Upper lobe of left lung (tissue), 6 donors: ENCODE data around the gene FCRLA. TPM values are rescaled to one million over a fixed set of nuclear protein-coding genes. Genes with fewer than 3 reads are reported as not detected.

ENCODE experiments used
- ATAC-seq, 2 donors: fragments of 200-7000 bp; cut with Tn5 transposase; one replicate each; pipeline ENCODE4 v1.9.1; 2022; ENCODE audit warnings: mild to moderate bottlenecking in 2 of 2, moderate library complexity in 2 of 2; ENCODE audit not compliant: low FRiP score in 2 of 2
- DNase-seq, 2 donors: peaks; one replicate each; pipeline ENCODE4 v3.0.0-alpha.2; 2019 to 2020
- H3K27ac ChIP-seq, 4 donors: fragments of 200-600 bp; sonication (generic); one replicate each; pipeline ENCODE4 v1.5.1; 2016 to 2019
- H3K27me3 ChIP-seq, 4 donors: fragments of 200-600 bp; sonication (generic); one replicate each; pipeline ENCODE4 v1.5.1; 2017 to 2019
- H3K36me3 ChIP-seq, 4 donors: fragments of 200-600 bp; sonication (generic); one replicate each; pipeline ENCODE4 v1.5.1; 2016 to 2019
- H3K4me1 ChIP-seq, 4 donors: fragments of 200-600 bp; sonication (generic); one replicate each; pipeline ENCODE4 v1.5.1; 2018 to 2019
- H3K4me3 ChIP-seq, 4 donors: fragments of 200-600 bp; sonication (generic); one replicate each; pipeline ENCODE4 v1.5.1; 2017 to 2019; ENCODE audit warnings: mild to moderate bottlenecking in 2 of 4, moderate library complexity in 1 of 4
- H3K9me3 ChIP-seq, 4 donors: fragments of 200-600 bp; sonication (generic); one replicate each; pipeline ENCODE4 v1.5.1; 2018 to 2019
- CTCF ChIP-seq, 6 experiments: fragments of 450-650 bp in 4 of 6; fragments of 200-600 bp in 2 of 6; sonication (generic) in 2 of 6; IDR thresholded peaks; one replicate each; pipeline ENCODE4 v1.5.1; 2016 to 2019; ENCODE audit warnings: antibody characterized with exemption in 6 of 6
- EP300 ChIP-seq, 4 donors: sonication (generic); formaldehyde crosslinking; IDR thresholded peaks; one replicate each; pipeline ENCODE4 v1.5.1; 2017; ENCODE audit warnings: antibody characterized with exemption in 4 of 4, control low read depth in 2 of 4
- POLR2A ChIP-seq, 4 donors: fragments of 450-650 bp; IDR thresholded peaks; one replicate each; pipeline ENCODE4 v1.5.1; 2016 to 2017; ENCODE audit warnings: antibody characterized with exemption in 4 of 4, mild to moderate bottlenecking in 2 of 4
- POLR2AphosphoS5 ChIP-seq, 2 donors: sonication (generic); formaldehyde crosslinking; IDR thresholded peaks; one replicate each; pipeline ENCODE4 v1.5.1; 2017; ENCODE audit warnings: antibody characterized with exemption in 2 of 2
- WGBS, 2 donors: methylation state at CpG; one replicate each; pipeline ENCODE4 v1.1.5; 2017 to 2018; 5-methylcytosine and 5-hydroxymethylcytosine counted together
- total RNA-seq, 6 donors: library from RNA; depleted of rRNA in 4 of 6; stranded (reverse); fragments of >200 nt in 4 of 6; gene quantifications; one replicate each; pipeline versions ENCODE4 v1.1.0 to v1.2.1, GENCODE V29; 2016 to 2021
- donor health status: DM: no; HTN: no; CAD: no; lungs with moderate emphysema.
- donor health status: DM: no; HTN: yes; CAD: no; lungs with severe emphysema.

Gene FCRLA
- total RNA-seq, 6 donors from 2014 or later = 0.52 to 1.2 (median 1.0) TPM; not detected in 3

DNA sequence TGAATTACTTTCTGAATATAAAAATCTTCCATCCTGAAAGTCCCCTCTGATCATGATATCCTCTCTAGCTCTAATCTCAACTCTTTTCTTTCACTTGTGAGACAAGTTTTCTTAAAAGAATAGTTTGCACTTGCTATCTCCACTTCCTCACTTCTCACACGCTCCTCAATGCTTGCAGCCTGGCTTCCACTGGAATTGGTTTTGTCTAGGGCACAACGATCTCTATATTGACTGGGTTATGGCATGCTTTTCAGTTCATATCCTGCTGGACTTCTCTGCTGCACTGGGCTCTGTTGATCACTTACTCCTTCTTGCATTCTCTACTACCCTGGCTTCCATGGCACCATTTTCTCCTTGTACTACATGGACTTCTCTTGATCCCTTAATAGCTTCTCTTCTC is 474 bp downstream of the FCRLA start:
- Histone ChIP-seq H3K9me3 (no peaks in the 10 kb centered on the region), H3K36me3 (no peaks in the 10 kb centered on the region), H3K4me3 (no peak overlapping the region), H3K27me3 (no peaks in the 10 kb centered on the region), H3K27ac (no peak overlapping the region), H3K4me1 (no peaks in the 10 kb centered on the region)
- no peak for DNase-seq
- no peak for TF ChIP-seq POLR2AphosphoS5 (IDR thresholded peaks at IDR 0.05)
- 89 to 94% methylated on average over 2 of the region's 2 CpGs for WGBS, 2 donors
- ATAC-seq = no peak

GRCh38 chr1:161709373-161709772 is 2.3 kb downstream of the FCRLA start:
- H3K36me3 ChIP-seq = no peaks in the 10 kb centered on the region
- DNase-seq (no peak), ATAC-seq (no peak)
- WGBS, 2 donors = 81 to 84% methylated on average over 4 of the region's 4 CpGs
- no peaks in the 10 kb centered on the region for H3K9me3 ChIP-seq
- H3K27ac ChIP-seq = no peak overlapping the region
- no peaks in the 10 kb centered on the region for H3K27me3 ChIP-seq
- H3K4me3 ChIP-seq = no peak overlapping the region
- H3K4me1 ChIP-seq = no peaks in the 10 kb centered on the region
- TF ChIP-seq EP300 (IDR thresholded peaks at IDR 0.05) (no peak), POLR2AphosphoS5 (IDR thresholded peaks at IDR 0.05) (no peak), CTCF (IDR thresholded peaks at IDR 0.05) (no peak), POLR2A (IDR thresholded peaks at IDR 0.05) (no peak)

GRCh38 chr1:161710560-161710959 is 3.5 kb downstream of the FCRLA start:
- Histone ChIP-seq H3K27me3 (no peaks in the 10 kb centered on the region), H3K27ac (no peak overlapping the region), H3K36me3 (no peaks in the 10 kb centered on the region), H3K4me1 (no peaks in the 10 kb centered on the region), H3K9me3 (no peaks in the 10 kb centered on the region), H3K4me3 (no peak overlapping the region)
- no peak for TF ChIP-seq EP300 (IDR thresholded peaks at IDR 0.05)
- no peak for TF ChIP-seq POLR2A (IDR thresholded peaks at IDR 0.05)
- no peak for TF ChIP-seq POLR2AphosphoS5 (IDR thresholded peaks at IDR 0.05)
- TF ChIP-seq CTCF (IDR thresholded peaks at IDR 0.05) = no peak
- WGBS, 2 donors = 88 to 90% methylated on average over 4 of the region's 4 CpGs
- ATAC-seq = no peak
- no peak for DNase-seq

DNA sequence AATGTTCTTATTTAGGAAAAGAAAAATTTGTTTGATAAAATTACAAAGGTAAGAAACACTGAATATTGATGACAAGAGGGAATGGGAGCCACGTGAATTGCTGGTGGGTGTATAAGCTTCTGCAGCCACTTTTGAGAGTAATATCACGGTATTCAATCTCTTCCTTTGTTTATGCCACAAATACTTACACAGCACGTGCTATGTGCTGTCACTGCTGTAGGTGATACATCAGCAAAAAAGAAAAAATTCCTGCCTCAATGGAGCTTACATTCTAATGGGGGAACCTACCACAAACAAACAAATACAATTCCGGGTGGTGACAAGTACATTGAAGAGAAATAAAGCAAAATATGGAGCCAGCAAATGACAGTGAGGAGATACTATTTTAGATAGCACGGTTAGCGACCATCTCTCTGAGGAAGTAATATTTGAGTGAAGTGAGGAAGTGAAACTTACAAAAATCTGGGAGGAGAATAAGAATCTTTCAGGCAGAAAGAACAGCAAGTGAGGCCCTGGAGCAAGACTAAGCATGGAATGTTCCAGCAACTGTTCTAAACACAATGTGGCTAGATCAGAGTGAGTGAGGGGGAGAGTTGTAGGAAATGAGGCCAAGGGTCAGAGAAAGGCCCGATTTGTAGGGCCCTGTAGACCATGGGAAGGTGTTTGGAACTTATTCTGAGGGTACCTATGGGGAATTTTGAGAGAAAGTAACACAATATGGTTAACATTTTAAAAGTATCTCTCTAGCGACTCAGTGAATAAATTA is 11.7 kb downstream of the FCRLA start:
- no peak for TF ChIP-seq POLR2AphosphoS5 (IDR thresholded peaks at IDR 0.05)
- TF ChIP-seq POLR2A (IDR thresholded peaks at IDR 0.05) = no peak
- TF ChIP-seq CTCF (IDR thresholded peaks at IDR 0.05) = no peak
- no peaks in the 10 kb centered on the region for H3K36me3 ChIP-seq
- ATAC-seq (no peak), DNase-seq (no peak)
- WGBS, 2 donors = 51 to 56% methylated on average over 8 of the region's 8 CpGs
- peaks cover 0 to 12% (median 4%) of the 10 kb centered on the region in 4 donors for H3K4me1 ChIP-seq
- no peaks in the 10 kb centered on the region for H3K27me3 ChIP-seq
- no peaks in the 10 kb centered on the region for H3K9me3 ChIP-seq
- H3K4me3 ChIP-seq = no peak overlapping the region
- no peak overlapping the region for H3K27ac ChIP-seq

DNA sequence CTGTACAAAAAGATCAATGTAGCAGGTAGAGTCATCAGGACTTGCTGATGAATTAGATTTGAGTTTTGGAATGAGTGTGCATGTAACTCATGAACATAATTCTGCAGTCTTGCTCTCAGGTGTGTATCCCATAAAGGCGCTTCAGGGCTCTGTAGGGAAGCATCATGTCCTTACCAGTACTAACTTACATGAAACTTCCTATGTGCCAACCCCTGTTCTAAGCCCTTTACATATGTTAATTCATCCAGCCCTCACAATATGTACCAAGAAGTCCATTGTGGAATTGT is 12.2 kb downstream of the FCRLA start:
- TF ChIP-seq CTCF (IDR thresholded peaks at IDR 0.05) (no peak), EP300 (IDR thresholded peaks at IDR 0.05) (no peak), POLR2A (IDR thresholded peaks at IDR 0.05) (no peak), POLR2AphosphoS5 (IDR thresholded peaks at IDR 0.05) (no peak)
- WGBS, 2 donors = 93 to 94% methylated on average over 1 of the region's 1 CpG
- Histone ChIP-seq H3K9me3 (no peaks in the 10 kb centered on the region), H3K27ac (no peak overlapping the region), H3K4me1 (peaks cover 0 to 12% (median 4%) of the 10 kb centered on the region in 4 donors), H3K36me3 (no peaks in the 10 kb centered on the region), H3K27me3 (no peaks in the 10 kb centered on the region), H3K4me3 (no peak overlapping the region)
- ATAC-seq = no peak
- DNase-seq = no peak
